Erythroblast (primary cell): ENCODE measurements around the gene ANKRD33B.

Experiments
- GATA1 ChIP-seq: IDR thresholded peaks from 2 replicates; pipeline ENCODE4 v1.6.1; 2011; ENCODE audit warnings: low read depth, mild to moderate bottlenecking, control low read depth, low read length, moderate library complexity
- POLR2A ChIP-seq: IDR thresholded peaks from 2 replicates; pipeline ENCODE4 v1.6.1; 2011; ENCODE audit warnings: mild to moderate bottlenecking, low read length

GRCh38 chr5:10653043-10653442, 89.2 kb downstream of the ANKRD33B start:
- no peak for TF ChIP-seq POLR2A
- no peak for TF ChIP-seq GATA1
